SH-SY5Y (cell line): ENCODE results near the gene ZNF547.

Experiments
- GATA2 ChIP-seq: IDR thresholded peaks from 2 replicates; pipeline ENCODE4 v1.6.1; 2011; ENCODE audit warnings: mild to moderate bottlenecking, low read depth, low read length
- GATA3 ChIP-seq: IDR thresholded peaks from 2 replicates; pipeline ENCODE4 v1.6.1; 2011; ENCODE audit warnings: low read depth, mild to moderate bottlenecking, low read length, moderate library complexity

- no peak for TF ChIP-seq GATA2
- no peak for TF ChIP-seq GATA3
These were observed 11.5 kb upstream of the ZNF547 start for GRCh38 chr19:57351867-57352266.
